ENCODE measurements around the gene MYNN.

Gene MYNN

DNA sequence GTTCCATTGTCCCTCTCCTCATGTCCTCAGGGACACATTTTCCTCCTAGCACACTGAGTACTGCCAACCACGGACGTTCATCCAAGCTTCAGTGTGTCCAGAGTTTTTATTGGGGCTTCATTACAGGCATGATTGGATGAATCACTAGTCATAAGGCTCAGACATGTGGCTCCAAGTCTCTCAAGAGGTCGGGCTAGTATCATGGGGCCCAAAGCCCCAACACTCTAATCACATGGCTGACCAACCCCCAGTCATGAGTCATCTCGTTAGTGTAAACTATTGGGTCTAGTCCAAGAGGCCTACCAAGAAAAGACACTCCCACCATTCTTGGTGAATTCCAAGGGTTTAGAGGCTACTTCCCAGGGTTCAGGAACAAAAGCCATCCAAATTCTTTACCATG, 12.7 kb upstream of the MYNN start:
- Histone ChIP-seq H3K9me3 (no peaks in the 10 kb centered on the region), H3K4me3 (ENCODE audit: low read depth, low read length) (no peak overlapping the region), H3K4me1 (no peaks in the 10 kb centered on the region), H3K27me3 (no peaks in the 10 kb centered on the region; the same call in 1 of the 2 replicates), H3K36me3 (no peaks in the 10 kb centered on the region)
- TF ChIP-seq, protein P1, sequence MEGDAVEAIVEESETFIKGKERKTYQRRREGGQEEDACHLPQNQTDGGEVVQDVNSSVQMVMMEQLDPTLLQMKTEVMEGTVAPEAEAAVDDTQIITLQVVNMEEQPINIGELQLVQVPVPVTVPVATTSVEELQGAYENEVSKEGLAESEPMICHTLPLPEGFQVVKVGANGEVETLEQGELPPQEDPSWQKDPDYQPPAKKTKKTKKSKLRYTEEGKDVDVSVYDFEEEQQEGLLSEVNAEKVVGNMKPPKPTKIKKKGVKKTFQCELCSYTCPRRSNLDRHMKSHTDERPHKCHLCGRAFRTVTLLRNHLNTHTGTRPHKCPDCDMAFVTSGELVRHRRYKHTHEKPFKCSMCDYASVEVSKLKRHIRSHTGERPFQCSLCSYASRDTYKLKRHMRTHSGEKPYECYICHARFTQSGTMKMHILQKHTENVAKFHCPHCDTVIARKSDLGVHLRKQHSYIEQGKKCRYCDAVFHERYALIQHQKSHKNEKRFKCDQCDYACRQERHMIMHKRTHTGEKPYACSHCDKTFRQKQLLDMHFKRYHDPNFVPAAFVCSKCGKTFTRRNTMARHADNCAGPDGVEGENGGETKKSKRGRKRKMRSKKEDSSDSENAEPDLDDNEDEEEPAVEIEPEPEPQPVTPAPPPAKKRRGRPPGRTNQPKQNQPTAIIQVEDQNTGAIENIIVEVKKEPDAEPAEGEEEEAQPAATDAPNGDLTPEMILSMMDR (IDR thresholded peaks at IDR 0.05; ENCODE audit: low read depth, low read length) = no peak
- no peak for DNase-seq

DNA sequence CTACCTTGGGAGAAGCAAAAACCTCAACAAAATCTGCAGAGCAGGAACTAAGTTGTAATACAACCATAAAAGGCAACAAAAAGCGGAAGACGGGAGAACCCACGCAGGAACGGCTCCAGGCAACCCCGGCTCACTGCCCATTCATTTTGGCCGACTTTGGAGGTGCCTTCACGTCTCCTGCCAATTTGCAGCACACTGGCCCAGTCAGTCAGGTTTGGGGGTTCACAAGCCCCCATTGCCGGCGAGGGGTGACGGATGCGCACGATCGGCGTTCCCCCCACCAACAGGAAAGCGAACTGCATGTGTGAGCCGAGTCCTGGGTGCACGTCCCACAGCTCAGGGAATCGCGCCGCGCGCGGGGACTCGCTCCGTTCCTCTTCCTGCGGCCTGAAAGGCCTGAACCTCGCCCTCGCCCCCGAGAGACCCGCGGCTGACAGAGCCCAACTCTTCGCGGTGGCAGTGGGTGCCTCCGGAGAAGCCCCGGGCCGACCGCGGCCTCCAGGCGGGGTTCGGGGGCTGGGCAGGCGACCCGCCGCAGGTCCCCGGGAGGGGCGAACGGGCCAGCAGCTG, 8.8 kb upstream of the MYNN start:
- Histone ChIP-seq H3K36me3 (no peaks in the 10 kb centered on the region), H3K4me1 (no peaks in the 10 kb centered on the region), H3K27me3 (no peaks in the 10 kb centered on the region), H3K9me3 (no peaks in the 10 kb centered on the region), H3K4me3 (ENCODE audit: low read depth, low read length) (peak overlapping the region; percentile 79)
- TF ChIP-seq, protein P1 (IDR thresholded peaks at IDR 0.05; ENCODE audit: low read depth, low read length) = no peak
- DNase-seq = peak; percentile 40

DNA sequence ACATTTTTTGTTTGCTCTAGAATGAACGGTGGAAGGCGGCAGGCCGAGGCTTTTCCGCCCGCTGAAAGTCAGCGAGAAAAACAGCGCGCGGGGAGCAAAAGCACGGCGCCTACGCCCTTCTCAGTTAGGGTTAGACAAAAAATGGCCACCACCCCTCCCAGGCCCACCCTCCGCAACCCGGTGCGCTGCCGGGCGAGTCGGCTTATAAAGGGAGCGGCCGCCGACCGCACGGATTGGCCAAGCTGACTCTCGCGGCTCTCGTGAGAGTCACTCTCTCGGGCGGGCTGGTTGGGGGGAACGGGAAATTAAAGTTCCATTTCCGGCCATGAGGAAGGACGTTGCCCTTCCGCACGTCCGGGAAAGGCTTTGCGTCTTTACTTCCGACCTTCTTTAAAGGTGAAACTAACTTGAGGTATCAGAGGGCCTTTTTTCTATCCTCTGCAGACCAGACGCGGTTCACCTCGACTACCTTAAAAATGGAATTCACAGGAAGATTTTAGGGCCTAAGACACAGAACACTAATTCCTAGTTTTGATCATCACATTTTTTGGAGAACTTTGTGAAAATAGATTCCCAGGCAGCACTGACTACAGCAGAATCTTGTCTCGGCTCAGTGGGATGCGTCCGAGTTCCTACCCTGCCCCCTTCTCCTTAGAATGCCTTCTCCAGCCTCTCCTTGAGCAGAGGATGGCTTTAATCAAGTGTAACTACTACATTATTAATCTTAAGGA, 8.1 kb upstream of the MYNN start, which contains the start of gene TERC:
TERC (minus strand) TSS at position 179 of the 731 bp plus-strand sequence.
- Histone ChIP-seq H3K36me3 (no peaks in the 10 kb centered on the region), H3K4me3 (ENCODE audit: low read depth, low read length) (peak within 1 kb of the TSS; percentile 79), H3K4me1 (no peaks in the 10 kb centered on the region), H3K9me3 (no peaks in the 10 kb centered on the region), H3K27me3 (no peaks in the 10 kb centered on the region)
- peak; percentile 95 for DNase-seq
- TF ChIP-seq, protein P1 (IDR thresholded peaks at IDR 0.05; ENCODE audit: low read depth, low read length) = no peak

DNA sequence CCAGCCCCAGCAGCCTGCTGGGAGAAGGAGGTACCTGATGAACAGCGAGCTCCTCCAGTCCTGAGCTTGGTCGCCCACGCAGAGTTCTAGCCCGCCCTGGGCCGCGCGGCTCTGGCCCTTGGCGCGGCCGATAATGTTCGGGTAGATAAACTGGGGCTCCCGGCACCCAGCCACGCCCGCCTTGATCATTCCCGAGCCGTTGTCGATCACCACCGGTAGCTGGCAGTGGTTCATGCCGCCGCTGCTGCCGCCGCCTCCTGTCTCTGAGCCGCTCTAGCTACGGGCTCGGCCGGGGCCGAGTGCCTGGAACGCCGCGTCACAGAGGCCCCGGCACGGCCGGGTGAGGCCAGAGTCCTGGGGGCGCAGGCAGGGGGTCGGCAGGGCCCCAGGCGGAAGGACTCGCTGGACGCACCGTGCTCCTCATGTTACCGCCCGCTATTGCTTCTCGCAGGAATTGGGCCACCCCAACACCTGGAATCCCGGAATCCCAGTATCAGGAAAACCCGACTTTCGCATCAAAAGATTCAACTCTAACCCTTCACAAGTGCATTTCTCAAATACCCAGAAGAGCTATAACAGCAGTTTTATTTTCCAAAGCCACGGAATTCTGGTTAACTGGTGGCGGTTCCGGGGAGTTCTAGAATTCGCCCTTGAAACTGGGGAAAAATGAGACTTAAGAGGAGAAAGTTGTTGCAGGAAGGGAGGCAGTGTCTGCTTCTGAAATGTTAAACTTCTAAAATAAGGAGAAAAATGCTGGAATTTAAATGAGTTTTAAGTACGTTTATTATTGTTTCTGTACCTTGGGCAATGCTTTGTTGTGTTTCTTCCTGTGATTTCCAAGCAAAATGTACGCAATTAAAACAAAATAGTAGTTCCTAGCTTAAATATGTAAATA, 3.7 kb upstream of the MYNN start, which contains the start of gene ACTRT3:
ACTRT3 (minus strand) TSS at position 275 of the 895 bp plus-strand sequence; CDS start at position 234, 41 bp downstream.
- no peaks in the 10 kb centered on the region for H3K9me3 ChIP-seq
- DNase-seq = peak; percentile 86

DNA sequence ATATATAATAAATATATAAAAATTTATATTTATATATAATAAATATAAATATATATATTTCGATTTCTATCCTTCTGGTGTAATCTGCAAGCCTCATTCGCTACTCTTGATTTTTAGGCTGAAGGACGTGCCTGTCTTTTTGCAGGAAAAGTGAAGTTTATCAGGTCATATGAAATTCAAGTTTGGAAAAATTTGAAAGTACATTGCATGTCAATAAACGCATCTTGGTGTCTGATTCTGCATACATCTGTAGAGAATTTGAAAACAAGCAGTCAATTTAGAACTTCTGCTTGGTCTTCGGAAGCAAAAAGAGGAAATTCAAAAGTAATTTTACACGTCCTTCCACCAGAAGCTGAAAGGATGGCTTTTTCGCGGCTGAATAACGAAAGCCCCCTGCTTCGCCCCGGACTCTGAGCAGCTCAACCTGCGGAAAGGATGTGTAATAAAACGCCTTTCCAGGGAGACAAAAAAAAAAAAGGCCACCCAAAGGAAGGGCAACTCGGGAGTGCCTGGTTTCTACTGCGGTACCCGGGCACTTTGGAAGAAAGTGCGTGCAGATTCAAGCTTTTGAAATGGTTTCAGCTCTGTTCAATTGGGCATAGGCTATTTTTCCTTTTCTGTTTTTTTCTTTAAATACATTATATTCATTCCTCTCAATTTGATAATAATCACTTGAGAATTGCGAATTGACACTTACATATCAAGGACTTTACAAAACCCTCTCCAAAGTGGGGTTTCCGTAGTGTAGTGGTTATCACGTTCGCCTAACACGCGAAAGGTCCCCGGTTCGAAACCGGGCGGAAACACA, 1.5 kb upstream of the MYNN start:
- H3K9me3 ChIP-seq = no peaks in the 10 kb centered on the region
- H3K36me3 ChIP-seq = peaks cover 17% of the 10 kb centered on the region
- no peaks in the 10 kb centered on the region for H3K27me3 ChIP-seq
- peak overlapping the region; percentile 98 for H3K4me3 ChIP-seq (ENCODE audit: low read depth, low read length)
- TF ChIP-seq, protein P1 (IDR thresholded peaks at IDR 0.05; ENCODE audit: low read depth, low read length) = no peak
- peak; percentile 77 for DNase-seq
- H3K4me1 ChIP-seq = no peaks in the 10 kb centered on the region

More for the DNA sequence above, 3.7 kb upstream of the MYNN start, which contains the start of gene ACTRT3:
- TF ChIP-seq, protein P1 (IDR thresholded peaks at IDR 0.05; ENCODE audit: low read depth, low read length) = no peak
- Histone ChIP-seq H3K36me3 (peaks cover under 1% of the 10 kb centered on the region; the same call in 1 of the 2 replicates), H3K27me3 (no peaks in the 10 kb centered on the region), H3K4me3 (ENCODE audit: low read depth, low read length) (peak within 1 kb of the TSS; percentile 54), H3K4me1 (no peaks in the 10 kb centered on the region)
